GDM1 (cell line): ENCODE data around the gene ATP8A2.
"Not testable (repeated sequence)": the region's sequence is repeated elsewhere in the genome, so short reads cannot be mapped to it uniquely, and the experiment has no call there.

Experiments used
- DNase-seq: peaks from one replicate; lab custom pipeline; 2025; lab: John Stamatoyannopoulos, UW

Gene ATP8A2

GRCh38 chr13:25548991-25549390 is 177.2 kb downstream of the ATP8A2 start:
- not testable (repeated sequence) for DNase-seq

GRCh38 chr13:25561812-25562211 is 190.0 kb downstream of the ATP8A2 start:
- no peak for DNase-seq

DNA sequence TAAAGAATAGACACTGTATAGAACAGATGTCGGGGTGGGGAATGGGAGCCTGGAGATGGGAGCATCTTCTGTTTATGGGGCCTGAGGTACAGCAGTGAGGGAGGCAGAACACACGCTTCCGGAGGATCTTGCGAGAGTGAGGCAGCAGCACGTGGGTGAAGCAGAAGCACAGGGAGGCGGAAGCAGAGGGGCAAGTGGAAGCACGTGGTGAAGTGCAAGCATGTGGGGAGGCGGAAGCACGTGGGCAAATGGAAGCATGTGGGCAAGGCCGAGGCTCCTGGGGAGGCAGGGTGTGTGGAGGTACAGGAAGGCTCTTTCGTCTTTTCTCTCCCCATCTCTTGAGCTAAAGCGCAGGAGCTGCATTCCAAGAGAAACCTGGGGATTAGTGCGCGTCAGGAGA is 198.4 kb downstream of the ATP8A2 start:
- no peak for DNase-seq

- no peak for DNase-seq
Observed at GRCh38 chr13:25571237-25571636, 199.5 kb downstream of the ATP8A2 start.

GRCh38 chr13:25572171-25572570 is 200.4 kb downstream of the ATP8A2 start:
- DNase-seq = not testable (repeated sequence)

DNA sequence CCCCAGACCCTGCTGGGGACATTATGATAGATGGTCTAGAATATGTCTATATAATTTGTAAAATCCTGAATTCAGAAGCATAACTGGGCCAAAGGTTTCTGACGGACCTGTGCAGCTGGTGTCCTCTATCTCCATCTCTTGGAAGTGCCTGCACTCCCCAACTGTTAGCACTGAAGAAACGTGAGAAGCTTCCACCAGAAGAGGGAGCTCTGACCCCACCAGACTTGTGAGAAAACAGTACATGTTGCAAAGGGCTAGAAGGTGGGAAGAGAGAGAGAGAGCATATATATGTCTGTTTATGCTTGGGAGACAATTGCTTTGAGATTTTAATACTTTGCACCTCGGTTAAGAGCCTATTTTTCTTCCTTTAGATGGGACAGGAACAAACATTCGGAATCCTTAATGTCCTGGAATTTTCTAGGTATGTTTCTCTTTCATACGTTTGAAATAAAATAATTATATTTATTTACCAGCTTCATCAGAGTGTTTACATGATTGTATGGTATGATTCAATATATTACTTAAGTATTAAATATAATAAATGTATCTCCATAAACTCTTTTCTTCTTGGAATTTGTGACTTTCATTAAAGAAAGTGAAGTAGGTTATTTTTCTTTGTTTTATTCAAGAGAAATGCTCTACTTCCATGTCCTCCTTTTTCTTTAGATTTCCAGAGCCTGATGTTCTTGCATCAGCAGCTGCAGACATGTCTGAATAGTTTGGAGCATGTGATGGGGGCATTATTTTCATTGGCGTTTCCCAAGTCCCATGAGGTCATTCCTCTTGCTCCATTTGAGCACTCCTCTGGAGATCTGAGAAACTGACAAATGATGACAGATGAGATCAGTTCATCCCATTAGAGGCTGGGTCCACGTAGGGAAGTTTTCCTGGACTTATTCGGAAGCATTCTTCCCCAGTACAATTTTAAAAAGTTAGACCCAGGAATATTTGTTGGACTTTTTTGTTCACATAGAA is 202.9 kb downstream of the ATP8A2 start:
- DNase-seq = peak; percentile 63

- no peak for DNase-seq
Observed at GRCh38 chr13:25575562-25575961, 203.8 kb downstream of the ATP8A2 start.

DNA sequence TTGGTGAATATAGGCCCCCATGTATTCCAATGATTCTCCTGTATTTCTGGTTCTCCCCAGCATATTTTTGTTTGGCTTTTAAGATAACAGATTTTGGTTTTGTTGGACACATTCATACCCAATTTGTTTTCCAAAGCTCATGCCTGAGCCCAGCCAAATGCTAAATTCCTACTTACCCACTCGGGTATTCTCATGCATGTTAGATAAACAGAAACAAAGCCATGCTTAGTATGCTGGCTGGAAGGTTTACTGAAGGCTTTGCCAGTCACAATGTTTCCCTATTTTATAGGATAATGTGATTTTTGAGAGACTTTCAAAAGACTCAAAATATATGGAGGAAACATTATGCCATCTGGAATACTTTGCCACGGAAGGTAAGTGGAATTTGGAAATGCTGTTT is 206.8 kb downstream of the ATP8A2 start:
- DNase-seq = no peak

- no peak for DNase-seq
Observed at GRCh38 chr13:25579221-25579620, 207.4 kb downstream of the ATP8A2 start.

GRCh38 chr13:25581351-25581750 is 209.6 kb downstream of the ATP8A2 start:
- no peak for DNase-seq

- DNase-seq = no peak
Observed at GRCh38 chr13:25584087-25584486, 212.3 kb downstream of the ATP8A2 start.

DNA sequence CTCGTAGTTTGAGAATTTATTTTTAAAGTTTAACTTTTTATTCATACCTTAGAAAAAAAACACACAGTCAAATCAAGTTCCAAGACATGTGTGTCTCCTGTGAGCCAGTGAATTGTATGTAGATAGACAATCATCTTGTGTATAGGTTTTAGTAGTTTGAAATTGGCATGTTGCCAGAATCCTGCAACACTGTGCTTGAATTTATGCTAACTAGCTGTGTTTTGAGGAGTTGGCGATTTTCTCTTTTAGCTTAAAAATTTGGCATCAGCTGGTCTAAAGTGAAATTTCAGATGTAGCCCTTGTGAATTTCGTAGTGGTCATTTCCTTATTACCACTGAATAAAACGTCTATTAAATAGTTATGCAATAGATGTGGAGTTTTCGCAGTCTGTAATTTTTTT is 213.2 kb downstream of the ATP8A2 start:
- DNase-seq = no peak

GRCh38 chr13:25587326-25587980 is 215.7 kb downstream of the ATP8A2 start:
- no peak for DNase-seq

DNA sequence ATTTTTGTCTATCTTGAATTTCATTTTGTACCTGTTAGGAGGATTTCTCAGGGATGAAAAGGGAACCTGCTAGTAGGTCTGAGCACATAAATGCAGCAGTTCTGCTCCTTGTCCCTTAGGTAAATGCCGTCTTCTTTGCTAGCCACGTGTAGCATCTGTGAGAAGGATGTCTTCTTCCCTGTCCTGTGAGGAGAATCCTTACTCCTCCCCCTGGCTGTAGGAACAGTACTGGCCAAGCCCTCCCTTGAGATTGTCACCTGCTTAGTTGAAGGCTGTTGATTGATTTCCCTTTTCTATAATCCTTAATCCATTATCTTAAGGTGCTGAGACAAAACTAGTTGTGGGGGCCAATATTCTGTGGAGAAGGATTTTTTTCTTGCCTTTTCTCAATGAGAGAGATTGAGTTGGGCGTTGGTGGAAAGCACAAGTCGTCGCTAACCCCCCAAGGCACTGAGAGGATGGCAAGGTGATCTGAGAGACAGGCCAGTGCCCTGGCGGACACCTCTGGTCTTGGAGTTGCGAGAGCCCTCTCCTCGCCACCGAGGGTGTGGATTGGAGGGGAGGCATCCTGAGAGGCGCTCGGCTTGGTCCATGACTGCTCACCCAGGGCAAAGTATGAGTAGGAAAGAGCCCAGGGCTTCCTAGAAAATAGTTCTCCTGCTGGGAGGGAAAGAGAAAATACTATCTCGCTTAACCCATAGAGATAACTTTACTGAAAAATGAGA is 216.7 kb downstream of the ATP8A2 start:
- DNase-seq = no peak

DNA sequence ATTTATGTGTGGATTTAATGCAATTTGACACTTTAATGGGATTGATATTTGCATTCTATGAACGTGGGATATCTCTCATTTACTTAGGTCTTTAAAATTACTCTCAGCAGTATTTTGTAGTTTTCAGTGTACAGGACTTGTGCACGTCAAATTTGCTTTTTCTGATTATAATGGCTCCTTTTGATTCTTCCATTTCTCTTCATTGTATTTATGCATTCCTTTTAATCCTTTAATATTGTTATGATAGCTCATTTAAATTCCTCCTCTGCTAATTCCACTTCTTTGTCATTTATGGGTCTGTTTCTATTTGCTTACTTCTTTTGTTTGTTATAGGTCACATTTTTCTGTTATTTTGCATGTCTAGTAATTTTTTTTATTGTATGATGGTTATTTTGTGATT is 226.6 kb downstream of the ATP8A2 start:
- no peak for DNase-seq

DNA sequence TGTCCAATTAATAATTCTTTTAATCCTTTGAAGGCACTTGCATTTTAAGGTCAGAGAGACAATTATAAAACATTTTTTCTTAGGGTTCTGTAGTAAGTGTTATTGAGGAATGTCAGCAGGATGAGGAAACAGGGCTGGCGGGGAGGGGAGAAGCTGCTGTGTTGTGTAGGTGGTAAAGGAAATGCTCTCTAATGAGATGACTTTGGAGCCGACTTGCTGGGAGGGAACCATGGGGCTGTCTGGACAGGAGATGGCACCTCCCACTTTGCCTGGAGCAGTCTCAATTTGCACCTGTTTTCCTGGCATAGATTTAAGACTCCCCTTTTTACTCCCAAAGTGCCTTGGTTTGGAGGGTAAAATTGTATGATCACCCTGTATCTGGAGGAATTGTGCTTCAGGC is 230.4 kb downstream of the ATP8A2 start:
- DNase-seq = no peak

DNA sequence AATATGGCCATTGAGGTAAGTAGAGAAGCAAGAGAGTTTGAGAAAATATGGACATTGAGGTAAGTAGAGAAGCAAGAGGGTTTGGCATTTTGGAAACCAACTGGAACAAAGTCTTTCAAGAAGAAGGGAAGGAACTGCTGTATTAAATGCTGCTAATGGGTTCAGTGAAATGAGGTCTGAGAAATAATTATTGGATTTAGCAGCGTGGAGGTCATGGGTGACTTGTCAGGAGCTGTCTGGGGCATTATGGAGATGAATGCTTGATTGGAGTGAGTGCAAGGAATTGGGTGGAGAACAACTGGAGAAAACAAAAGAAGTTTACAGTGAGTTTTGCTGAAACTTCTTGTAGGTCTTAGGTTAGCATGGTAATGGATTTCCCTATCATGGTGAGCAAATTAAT is 232.3 kb downstream of the ATP8A2 start:
- DNase-seq = no peak

- DNase-seq = no peak
Observed at GRCh38 chr13:25607096-25607495, 235.3 kb downstream of the ATP8A2 start.

DNA sequence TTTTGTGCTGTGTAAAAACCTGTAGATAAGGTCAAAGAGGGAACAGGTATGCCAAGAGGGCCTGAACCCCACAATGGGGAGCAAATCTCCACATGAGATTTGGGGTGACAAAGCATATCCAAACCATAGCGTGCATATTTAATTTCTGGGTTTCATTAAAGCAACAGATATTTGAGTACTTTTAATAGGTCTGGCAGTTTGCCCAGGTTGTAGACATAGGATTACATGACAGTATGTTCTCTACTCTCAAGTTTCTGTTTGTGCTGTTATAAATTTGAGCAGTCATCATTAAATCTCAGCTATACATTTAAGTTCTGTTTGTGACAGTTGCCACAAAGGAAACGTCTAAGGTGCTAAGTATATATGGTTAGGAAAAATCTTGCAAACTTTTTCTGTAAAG is 236.4 kb downstream of the ATP8A2 start:
- no peak for DNase-seq

DNA sequence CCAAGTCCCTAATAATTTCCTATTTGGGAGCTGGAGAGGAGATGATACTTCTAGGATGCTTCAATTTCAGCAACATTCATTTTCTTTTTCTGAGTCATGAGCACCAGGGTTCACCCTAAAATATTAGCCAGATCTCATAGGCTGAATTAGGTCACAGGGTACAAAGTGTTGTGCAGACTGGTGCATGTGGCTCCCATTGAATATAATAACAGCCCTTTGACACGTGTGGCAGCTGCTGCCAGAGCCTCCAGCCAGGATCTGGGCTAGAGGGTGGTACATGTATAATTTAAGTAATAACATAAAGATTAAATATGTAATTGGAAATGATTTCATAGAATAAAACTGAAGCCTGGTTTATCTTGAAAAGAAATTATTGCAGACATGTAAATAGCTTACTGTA is 244.9 kb downstream of the ATP8A2 start:
- DNase-seq = no peak

- no peak for DNase-seq
Observed at GRCh38 chr13:25619897-25620296, 248.1 kb downstream of the ATP8A2 start.

GRCh38 chr13:25625414-25625813 is 253.6 kb downstream of the ATP8A2 start:
- no peak for DNase-seq
